EH (cell line): ENCODE data around the gene HSPE1.
"Not testable (repeated sequence)": the region's sequence is repeated elsewhere in the genome, so short reads cannot be mapped to it uniquely, and the experiment has no call there.

Experiments used
- DNase-seq: peaks from one replicate; pipeline ENCODE4 v3.0.0-alpha.2; 2015; ENCODE audit warnings: low read depth

HSPE1 gene

DNA sequence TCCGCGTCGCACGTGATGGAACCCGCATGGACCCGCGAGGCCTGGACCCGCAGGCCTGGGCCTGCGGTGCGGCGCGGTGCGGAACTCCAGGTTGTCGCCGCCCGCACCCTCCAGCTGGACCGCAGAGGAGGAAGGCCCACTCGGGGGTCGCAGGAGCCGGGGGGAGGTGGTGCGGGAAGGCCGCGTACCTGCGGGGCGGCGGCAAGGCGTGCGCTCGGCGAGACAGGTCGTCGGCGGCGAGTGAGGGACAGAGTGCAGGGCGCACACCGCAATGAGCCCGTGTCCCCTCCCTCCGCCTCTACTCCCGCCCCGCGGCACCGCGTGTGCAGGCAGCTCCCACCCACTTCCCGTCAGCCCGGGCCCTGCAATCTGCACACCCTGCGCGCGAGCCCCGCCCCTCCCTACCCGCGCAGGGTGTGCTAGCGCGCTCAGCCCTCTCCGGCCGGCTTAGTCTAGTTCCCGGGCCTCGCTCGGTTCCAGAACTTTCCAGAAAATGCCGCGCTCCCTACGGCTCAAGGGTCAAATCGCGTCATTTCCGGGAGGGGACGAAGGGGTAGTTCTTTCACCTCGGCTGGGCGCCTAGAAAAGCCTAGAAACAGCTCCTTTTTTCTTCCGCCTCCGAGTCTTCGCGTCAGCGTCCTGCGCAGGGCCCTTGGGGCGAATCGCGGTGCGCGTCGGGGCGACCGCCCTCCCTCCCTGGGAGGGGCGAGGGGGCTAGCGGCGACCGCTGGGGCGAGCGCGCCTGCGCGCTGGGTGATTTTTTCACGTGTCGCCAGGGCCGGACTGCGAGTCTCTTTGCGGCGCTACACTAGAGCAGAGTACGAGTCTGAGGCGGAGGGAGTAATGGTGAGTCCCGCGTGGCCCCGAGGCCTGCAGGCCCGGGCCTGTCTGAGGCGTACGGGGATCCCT lies at the start of gene HSPE1, which contains the start of gene HSPD1:
Gene HSPE1 (plus strand): TSS at position 786 of the 909 bp plus-strand sequence. CDS start 58 bp downstream, at position 844.
Gene HSPD1 (minus strand): TSS at position 247 of the 909 bp plus-strand sequence. CDS start 992 bp downstream, outside the sequence.
- DNase-seq: peak; percentile 100

DNA sequence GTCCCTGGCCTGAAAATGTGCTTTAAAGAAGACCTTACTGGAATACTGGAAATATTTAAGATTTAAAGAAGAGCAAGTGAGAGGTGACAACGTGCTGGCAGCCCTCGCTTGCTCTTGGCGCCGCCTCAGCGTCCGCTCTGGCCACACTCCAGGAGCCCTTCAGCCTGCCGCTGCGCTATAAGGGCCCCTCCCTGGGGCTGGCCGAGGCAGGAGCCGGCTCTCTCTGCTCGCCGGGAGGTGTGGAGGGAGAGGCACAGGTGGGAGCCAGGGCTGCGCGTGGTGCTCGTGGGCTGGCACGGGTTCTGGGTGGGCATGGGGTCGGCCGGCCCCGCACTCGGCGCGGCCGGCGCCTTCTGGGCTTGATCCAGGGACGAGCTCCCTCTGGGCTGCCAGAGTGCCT lies 49.7 kb upstream of the HSPE1 start:
- no peak for DNase-seq

DNA sequence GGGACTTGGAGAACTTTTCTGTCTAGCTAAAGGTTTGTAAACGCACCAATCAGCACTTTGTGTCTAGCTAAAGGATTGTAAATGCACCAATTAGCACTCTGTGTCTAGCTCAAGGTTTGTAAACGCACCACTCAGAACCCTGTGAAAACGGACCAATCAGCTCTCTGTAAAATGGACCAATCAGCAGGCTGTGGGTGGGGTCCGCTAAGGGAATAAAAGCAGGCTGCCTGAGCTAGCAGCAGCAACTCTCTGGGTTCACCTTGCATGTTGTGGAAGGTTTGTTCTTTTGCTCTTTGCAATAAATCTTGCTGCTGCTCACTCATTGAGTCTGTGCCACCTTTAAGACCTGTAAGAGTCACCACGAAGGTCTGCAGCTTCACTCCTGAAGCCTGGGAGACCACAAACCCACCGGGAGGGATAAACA lies 49.2 kb upstream of the HSPE1 start:
- DNase-seq: peak; percentile 1

DNA sequence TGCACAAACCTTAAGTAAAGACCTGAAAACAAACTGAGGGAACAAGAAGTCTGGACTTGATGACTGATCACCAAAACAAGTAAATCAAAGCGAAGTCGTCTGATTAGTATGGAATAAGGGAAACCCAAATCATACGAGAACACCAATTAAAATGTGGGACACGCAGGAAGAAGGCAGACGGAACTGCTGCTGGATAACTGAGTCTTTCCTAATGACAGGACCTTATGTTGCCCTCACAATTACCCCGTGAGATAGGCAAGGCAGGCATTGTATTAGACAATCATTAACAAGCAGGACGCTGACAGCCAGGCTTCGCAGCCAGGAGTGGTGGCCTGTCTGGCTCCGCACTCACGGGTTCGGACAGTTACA lies 47.4 kb upstream of the HSPE1 start:
- DNase-seq: no peak

DNA sequence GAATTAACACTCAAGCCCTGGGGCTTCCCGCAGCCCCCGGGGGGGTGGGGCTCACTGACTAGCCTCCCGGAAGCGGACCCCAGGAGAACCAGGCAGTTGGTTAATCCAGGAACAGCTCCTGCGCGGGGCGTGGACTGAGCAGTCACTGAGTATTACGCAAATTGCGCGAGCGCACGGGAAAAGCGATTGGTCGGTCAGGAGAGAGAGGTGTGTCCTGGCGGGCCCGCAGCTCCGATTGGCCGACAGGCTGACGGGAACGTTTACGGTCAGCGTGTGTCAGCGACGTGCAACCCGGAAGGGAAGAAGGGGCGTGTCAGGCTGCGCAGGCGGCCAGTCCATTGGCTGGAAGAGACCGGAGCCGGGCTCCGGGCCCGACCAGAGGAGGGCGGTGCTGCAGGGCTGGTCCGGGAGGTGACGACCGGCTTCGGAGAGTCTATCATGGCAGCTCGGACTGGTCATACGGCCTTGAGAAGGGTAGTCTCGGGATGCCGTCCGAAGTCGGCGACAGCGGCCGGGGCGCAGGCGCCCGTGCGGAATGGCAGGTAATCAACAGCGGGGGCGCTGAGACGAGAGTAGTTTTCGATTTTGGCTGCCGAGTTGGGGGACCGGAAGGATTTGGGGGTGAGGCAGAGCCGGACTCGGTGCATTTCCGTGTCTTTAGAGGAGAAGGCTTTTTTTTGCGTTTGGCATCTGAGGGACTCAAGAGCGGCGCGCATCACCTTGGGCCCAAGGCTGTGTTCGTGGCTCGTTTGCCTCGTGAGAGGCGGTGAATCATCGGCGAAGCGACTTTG lies 46.9 kb upstream of the HSPE1 start, which contains the start of gene COQ10B:
Gene COQ10B (plus strand): TSS at position 430 of the 791 bp plus-strand sequence. CDS start 9 bp downstream, at position 439.
- peak; percentile 100 for DNase-seq

DNA sequence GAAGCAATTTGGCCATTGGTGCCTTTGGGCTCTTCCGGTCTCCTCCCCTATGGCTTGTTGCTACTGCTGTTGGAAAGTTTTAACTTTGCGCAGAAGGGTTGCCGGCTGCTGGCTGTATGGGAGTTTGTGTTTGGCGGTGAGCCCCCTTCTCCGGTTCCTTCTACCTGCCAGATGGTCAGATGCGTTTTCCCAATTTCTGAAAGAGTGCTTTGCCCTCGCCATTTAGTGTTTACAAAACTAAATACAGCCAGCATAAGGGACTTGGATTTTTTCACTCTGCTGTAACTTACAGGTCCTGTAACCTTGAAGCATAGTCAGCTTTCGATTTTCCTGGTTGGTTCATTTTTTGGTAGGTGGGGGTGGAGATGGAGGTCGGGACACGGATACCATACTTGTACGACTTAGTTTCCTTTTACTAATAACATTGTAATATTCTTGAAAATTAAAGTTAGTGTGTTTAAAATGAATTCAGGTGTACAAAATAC lies 46.2 kb upstream of the HSPE1 start:
- DNase-seq: peak; percentile 97

DNA sequence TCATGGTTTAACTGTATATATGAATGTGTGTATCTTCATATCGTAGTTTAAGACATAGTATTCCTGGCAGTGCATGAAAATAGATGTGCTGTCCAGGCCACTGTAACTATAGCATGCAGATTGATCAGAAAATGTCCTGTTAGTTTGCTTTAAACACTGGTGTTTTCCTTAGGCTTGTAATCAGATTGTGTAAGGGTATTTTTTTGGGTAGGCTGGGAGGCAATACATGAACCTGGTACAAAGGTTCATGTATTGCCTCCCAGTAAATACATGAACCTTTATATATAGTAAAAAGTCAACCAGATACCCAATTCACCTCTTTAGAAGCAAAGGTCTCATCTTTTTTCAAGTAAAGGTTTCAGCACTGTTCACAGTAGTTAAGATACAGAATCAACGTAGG lies 45.3 kb upstream of the HSPE1 start:
- DNase-seq: no peak

DNA sequence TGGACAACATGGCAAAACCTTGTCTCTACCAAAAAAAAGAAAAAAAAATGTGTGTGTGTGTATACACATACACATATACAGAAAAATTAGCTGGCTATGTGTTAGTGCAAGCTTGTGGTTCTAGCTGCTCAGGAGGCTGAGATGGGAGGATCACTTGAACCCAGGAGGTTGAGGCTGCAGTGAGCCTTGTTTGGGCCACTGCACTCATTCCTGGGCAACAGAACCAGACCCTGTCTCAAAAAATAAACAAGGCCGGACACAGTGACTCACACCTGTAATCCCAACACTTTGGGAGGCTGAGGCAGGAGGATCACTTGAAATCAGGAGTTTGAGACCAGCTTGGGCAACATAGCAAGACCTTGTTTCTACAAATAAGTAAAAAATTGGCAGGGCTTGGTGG lies 44.8 kb upstream of the HSPE1 start:
- DNase-seq: no peak

DNA sequence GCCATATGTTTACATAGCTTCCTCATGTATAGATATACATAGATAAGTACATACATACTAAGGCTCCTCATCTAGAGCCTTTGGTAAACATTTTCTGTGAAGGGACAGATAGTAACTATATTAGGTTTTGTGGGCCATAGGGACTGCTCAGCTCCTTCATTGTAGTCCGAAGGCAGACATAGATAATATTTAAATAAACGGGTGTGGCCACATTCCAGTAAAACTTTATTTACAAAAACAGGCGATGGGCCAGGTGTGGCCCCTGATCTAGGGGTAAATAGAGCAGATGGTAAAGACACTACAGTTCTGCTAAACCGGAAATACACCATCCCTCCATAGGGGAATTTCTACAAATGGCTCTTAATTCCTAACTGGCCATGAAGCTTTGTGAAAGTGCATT lies 39.5 kb upstream of the HSPE1 start:
- DNase-seq: no peak

DNA sequence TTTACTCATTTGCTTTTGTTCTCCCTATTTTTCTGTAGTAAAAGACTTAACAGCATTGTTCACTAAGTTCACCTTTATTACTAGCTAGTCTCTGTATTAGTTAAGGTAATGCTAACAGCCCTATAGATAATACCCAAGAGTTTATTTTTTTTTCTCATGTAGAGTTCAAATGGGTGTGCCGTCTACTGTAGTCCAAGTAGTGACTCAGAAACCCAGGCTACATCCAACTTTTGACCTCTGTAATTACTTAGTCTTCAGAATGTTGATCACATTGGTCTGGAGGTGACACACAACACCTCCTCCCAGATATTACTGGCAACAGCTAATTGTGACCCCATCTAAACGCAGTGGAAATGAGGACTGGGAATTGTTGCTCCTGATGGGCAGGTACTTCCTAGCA lies 39.1 kb upstream of the HSPE1 start:
- peak; percentile 11 for DNase-seq

DNA sequence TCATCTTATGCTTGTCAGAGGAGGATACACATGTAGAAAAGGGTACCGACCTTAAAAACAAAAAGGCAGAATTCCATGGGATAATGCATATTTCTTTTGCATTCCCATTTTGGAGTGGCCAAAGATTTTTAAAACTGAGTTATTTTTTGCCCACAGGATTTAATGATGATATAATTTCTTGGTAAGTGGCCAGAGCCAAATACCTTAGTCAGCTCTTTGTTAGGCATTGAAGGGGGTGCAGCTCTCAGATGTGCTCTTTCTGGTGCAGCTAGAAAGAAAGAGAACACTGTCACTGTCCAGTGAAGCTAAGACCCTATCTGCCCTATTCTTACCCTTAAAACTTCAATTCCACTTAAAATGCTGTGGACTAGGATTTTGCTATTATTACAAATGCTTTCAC lies 36.0 kb upstream of the HSPE1 start:
- DNase-seq: peak; percentile 27

DNA sequence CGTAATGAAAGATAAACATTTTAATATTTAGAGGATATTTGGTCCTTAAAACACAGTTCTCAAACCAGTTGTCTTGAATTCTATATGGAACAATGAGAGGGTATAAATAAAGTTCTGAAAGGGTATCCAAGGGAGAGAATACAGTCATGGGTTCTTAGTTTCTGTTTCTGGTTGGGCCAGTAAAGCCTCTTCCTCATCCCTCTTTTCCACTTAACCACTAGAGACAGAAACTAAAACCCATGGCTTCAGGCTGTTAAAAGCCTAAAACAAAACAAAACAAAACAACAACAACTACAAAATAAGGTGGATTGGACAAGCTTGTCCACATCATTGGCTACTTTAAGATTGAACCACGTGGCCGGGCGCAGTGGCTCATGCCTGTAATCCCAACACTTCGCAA lies 28.0 kb upstream of the HSPE1 start:
- DNase-seq: no peak

DNA sequence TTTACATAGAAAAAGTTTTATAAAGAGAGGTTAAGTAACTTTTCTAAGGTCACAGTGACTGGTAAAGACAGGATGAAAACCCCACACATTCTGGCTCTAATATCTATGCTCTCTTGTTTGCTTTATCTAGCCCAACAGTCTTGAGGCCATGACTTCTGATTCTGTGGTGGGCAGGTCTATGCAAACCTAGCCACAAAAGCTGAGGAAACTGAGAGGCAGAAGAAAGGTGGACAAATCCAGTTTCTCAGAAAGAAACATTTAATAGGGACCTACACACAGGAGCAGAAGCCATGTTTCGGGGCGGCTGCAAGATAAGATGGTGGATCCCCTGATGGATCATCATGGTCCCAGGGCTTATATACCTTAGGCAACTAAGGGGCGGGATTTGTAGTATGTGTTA lies 22.4 kb upstream of the HSPE1 start:
- DNase-seq: no peak

DNA sequence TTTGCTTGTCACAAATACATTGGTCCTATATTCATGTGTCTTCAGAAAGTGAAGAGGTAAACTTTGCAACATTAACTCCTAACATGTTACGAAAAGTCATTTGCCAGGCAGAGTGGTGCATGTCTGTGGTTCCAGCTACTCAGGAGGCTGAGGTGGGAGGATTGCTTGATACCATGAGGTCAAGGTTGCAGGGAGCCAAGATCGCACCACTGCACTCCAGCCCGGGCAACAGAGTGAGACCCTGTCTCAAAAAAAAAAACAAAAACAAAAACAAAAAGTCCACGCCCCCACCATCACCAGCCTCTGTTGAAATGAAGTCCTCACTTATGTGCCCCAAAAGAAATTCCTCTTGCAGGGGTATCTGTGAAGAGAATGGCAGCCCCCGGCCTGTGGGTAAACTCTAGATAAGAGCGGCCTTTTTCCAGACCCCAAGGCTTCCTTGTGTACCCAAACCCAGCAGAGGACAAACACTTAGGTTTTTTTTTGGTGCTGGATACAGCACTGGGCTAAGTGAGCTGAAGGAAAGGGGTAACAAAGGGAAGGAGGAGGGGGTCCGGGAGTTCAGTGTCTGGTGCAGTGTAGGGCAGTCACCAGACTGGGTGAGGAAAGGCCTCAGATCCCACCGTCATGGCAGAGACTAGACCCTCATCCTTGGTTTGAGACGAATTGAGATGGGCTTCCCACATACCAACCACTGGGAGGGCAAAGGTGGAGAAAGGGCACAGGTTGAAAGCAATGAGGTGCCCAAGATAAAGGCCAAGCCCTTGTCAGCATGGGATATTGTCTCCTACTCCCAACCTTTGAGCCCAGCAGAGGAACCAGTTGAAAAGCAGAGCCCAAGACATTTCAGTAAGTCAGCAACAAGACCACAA lies 19.8 kb upstream of the HSPE1 start:
- DNase-seq: no peak

DNA sequence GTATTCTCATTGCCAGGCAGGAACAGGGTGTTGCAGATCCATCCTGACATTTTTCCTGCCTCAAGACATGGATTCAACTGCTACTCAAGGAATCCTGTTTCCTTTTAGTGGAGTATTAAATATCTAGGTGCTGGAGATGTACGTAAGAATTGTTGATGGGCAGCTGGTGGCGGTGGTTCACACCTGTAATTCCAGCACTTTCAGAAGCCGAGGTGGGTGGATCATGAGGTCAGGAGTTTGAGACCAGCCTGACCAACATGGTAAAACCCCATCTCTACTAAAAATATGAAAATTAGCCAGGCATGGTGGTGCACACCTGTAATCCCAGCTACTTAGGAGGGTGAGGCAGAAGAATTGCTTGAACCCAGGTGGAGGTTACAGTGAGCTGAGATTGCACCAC lies 15.9 kb upstream of the HSPE1 start:
- not testable (repeated sequence) for DNase-seq

DNA sequence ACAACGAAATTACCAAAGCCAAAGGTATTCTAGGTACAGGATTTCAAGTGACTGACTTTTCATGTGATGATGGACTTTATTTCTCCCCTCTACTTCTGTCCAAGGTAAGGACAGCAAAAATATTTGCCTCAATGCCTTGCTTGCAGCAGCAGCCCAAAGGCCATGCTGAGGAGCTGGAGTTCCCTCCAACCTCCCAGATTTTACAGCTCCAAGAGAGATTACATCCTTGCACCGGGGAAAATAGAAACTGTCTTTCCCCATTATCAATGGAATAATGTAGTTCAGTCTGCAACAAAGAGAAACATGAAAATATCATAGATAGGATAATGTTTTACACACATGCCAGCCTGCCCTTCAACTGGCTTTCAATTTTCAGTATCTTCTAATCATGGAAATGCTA lies 14.0 kb upstream of the HSPE1 start:
- DNase-seq: no peak

DNA sequence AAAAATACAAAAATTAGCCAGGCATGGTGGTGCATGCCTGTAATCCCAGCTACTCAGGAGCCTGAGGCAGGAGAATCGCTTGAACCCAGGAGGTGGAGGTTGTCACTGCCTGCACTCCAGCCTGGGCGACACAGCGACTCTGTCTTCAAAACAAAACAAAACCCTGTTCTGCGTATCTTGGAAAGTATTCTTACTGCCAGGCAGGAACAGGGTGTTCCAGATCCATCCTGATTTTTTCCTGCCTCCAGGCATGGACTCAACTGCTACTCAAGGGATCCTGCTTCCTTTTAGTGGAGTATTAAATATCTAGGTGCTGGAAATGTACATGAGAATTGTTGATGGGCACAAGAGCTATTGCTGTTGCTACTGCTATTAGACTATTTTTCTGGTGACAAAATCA lies 12.8 kb upstream of the HSPE1 start:
- no peak for DNase-seq

DNA sequence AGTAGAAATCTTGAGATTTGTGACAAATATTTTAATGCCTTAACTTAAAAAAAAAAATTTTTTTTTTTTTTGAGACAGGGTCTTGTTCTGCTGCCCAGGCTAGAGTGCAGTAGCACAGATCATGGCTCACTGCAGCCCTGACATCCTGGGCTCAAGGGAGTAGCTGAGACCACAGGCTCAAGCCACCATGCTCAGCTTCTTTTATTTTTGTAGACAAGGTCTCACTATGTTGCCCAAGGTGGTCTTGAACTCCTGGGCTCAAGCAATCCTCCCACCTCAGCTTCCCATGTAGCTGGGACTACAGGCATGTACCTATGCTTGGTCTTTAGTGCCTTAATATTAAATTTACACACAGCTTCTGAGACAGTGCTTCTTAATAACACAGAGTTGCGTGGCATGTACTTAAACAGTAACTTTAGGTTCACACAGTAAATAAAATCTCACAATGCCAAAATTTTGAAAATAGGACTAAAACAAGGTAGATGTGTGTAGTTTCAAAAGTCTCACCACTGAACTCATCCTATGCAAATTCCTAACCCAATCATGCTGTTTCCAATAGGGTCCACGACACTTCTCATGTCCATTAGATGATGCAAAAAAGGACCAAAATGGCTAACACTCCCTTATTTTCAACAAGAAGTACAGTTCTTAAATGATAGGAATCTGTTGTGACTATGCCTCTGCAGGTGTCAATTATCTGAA lies 4.6 kb upstream of the HSPE1 start:
- no peak for DNase-seq

DNA sequence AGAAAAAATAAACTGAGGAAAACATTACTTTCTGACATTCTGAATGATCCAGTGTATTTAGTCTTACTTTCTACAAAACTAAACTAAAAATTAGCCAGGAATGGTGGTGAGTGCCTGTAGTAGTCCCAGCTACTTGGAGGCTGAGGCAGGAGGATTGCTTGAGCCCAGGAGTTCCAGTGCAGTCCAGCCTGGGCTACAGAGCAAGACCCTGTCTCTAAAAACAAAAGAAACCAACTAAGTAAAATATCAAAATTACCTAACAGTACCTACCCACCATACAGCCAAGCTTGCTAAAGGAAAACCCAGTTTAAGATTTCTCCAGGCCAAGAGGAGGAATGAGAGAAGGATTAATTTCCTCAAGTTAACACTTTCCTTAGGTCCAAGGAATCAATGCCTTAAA lies 3.5 kb upstream of the HSPE1 start:
- no peak for DNase-seq

DNA sequence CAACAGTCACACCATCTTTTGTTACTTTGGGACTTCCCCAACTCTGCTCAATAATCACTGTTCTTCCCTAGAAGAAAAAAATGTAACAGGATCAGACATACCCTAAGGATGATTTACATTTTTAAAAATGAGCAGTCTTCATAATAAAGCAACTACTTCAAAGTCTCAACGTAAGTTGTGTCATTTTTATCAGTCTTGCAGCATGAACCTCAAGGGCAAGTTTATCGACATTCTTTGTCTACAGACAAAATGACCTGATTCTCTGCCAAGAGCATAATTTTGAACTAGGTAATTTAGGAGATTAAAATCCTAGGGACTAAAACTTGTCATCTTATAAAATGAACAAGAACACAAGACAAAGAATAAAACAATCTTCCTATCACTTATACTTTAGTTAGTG lies 2.9 kb upstream of the HSPE1 start:
- DNase-seq: no peak
